GM21390 (cell line): ENCODE results near the gene AP1M2.
"Not testable (repeated sequence)": the region's sequence is repeated elsewhere in the genome, so short reads cannot be mapped to it uniquely, and the experiment has no call there.

ENCODE experiments used
- ATAC-seq: cut with Tn5 transposase; IDR thresholded peaks from one replicate; pipeline ENCODE4 v1.9.1; 2021; ENCODE audit not compliant: unreplicated experiment

Gene AP1M2

GRCh38 chr19:10543059-10543419 is 44.1 kb downstream of the AP1M2 start:
- ATAC-seq, result no peak

GRCh38 chr19:10539016-10539415 is 48.1 kb downstream of the AP1M2 start:
- ATAC-seq, result not testable (repeated sequence)

- ATAC-seq, result no peak
These were observed 48.7 kb downstream of the AP1M2 start for GRCh38 chr19:10538204-10538983.

GRCh38 chr19:10537668-10538067 is 49.4 kb downstream of the AP1M2 start:
- ATAC-seq, result no peak

- ATAC-seq, result no peak
These were observed 51.5 kb downstream of the AP1M2 start for GRCh38 chr19:10535613-10536012.

GRCh38 chr19:10533646-10534386 is 53.3 kb downstream of the AP1M2 start:
- ATAC-seq, result no peak

- ATAC-seq, result no peak
These were observed 54.7 kb downstream of the AP1M2 start for GRCh38 chr19:10532457-10532856.

- ATAC-seq, result not testable (repeated sequence)
These were observed 60.2 kb downstream of the AP1M2 start for GRCh38 chr19:10526887-10527286.

- no peak for ATAC-seq
These were observed 61.5 kb downstream of the AP1M2 start for GRCh38 chr19:10525636-10526035.

GRCh38 chr19:10523135-10523636 is 63.9 kb downstream of the AP1M2 start:
- no peak for ATAC-seq
